Measurements from ENCODE around the gene ZDHHC11B.
"Not testable (repeated sequence)": the region's sequence is repeated elsewhere in the genome, so short reads cannot be mapped to it uniquely, and the experiment has no call there.

GRCh38 chr5:745272-746142 is 39.0 kb downstream of the ZDHHC11B start:
- not testable (repeated sequence) for TF ChIP-seq CTCF (IDR thresholded peaks at IDR 0.05 in 2 of 3, conservative IDR thresholded peaks at IDR 0.05 in 1 of 3; ENCODE audit: borderline replicate concordance in 1 of 3, insufficient read depth in 1 of 3, low read depth in 2 of 3, low read length in 2 of 3); REST (IDR thresholded peaks at IDR 0.05; ENCODE audit: low read depth); POLR2A (IDR thresholded peaks at IDR 0.05; ENCODE audit: borderline replicate concordance, extremely low read depth, insufficient read depth, insufficient read length); EZH2phosphoT487 (IDR thresholded peaks at IDR 0.05; ENCODE audit: borderline replicate concordance); CEBPB (IDR thresholded peaks at IDR 0.05; ENCODE audit: low read depth); POLR2AphosphoS5 (IDR thresholded peaks at IDR 0.05; ENCODE audit: low read depth, low read length); EZH2 (IDR thresholded peaks at IDR 0.05); FOSL1 (IDR thresholded peaks at IDR 0.05; ENCODE audit: low read depth); RAD21 (IDR thresholded peaks at IDR 0.05; ENCODE audit: low read depth); EGR1 (IDR thresholded peaks at IDR 0.05; ENCODE audit: low read depth); SIN3A (IDR thresholded peaks at IDR 0.05; ENCODE audit: low read depth); YY1 (IDR thresholded peaks at IDR 0.05; ENCODE audit: extremely low read depth, insufficient replicate concordance, low read depth, low read length); ZNF274 (IDR thresholded peaks at IDR 0.05; ENCODE audit: low read depth, low read length)

All from HCT116 (cell line).